GM23338 (cell line): Measurements from ENCODE around the gene SLC13A4.

ENCODE experiments used
- CREB1 ChIP-seq: fragments of 250-450 bp; sonication (Bioruptor Pico); IDR thresholded peaks from 2 replicates; pipeline ENCODE4 v1.5.0; 2020; ENCODE audit warnings: low read depth, mild to moderate bottlenecking, moderate library complexity
- CTCF ChIP-seq, 2 experiments: fragments of 200-600 bp in 1 of 2; sonication (generic) in 1 of 2; conservative IDR thresholded peaks; 2 replicates each; pipeline versions ENCODE4 v1.5.1 to v1.6.1; 2016 to 2017; ENCODE audit warnings: antibody characterized with exemption in 2 of 2, low read depth in 2 of 2, mild to moderate bottlenecking in 2 of 2, moderate library complexity in 1 of 2
- EZH2 ChIP-seq: fragments of 200-600 bp; sonication (generic); IDR thresholded peaks from one replicate; pipeline ENCODE4 v1.8.0; 2017; ENCODE audit warnings: antibody characterized with exemption, mild to moderate bottlenecking, low read depth; ENCODE audit not compliant: unreplicated experiment
- EZH2phosphoT487 ChIP-seq: fragments of 200-600 bp; sonication (generic); IDR thresholded peaks from one replicate; pipeline ENCODE4 v1.8.1; 2018; ENCODE audit warnings: antibody characterized with exemption; ENCODE audit not compliant: unreplicated experiment
- JUNB ChIP-seq: IDR thresholded peaks from one replicate; pipeline ENCODE4 v1.6.1; 2016; ENCODE audit warnings: antibody characterized with exemption; ENCODE audit not compliant: unreplicated experiment
- POLR2AphosphoS5 ChIP-seq: IDR thresholded peaks from 2 replicates; pipeline ENCODE4 v1.6.1; 2016; ENCODE audit warnings: antibody characterized with exemption, low read depth

GRCh38 chr7:135718219-135718618 is 9.8 kb downstream of the SLC13A4 start:
- TF ChIP-seq CTCF (conservative IDR thresholded peaks at IDR 0.05; ENCODE audit: low read depth in 2 of 2): no peak
- no peak for TF ChIP-seq EZH2phosphoT487
- no peak for TF ChIP-seq EZH2
- TF ChIP-seq CREB1 (CRISPR knock-in tag): no peak
- no peak for TF ChIP-seq POLR2AphosphoS5
- TF ChIP-seq JUNB: no peak
